IMR-90 (cell line): ENCODE results near the gene RARRES1. TPM values are rescaled to one million over a fixed set of nuclear protein-coding genes. Genes with fewer than 3 reads are reported as not detected.

Experiments
- ATAC-seq: fragments of 200-7000 bp; cut with Tn5 transposase; 2 replicates; pipeline ENCODE4 v1.9.1; 2020; ENCODE audit warnings: low read depth, mild to moderate bottlenecking, moderate library complexity
- BruUV-seq: library from RNA; stranded (reverse); fragments of 400-500 nt; replicated peaks from 2 replicates; lab custom pipeline; 2021; lab: Mats Ljungman, UMichigan
- CTCF ChIA-PET: fragments of 300-600 bp; formaldehyde crosslinking; extraction: SDS; loops from one replicate; lab custom pipeline; 2021; ENCODE audit warnings: antibody characterized with exemption; lab: Yijun Ruan, JAX
- POLR2A ChIA-PET: fragments of 300-600 bp; sonication (Branson Sonifier 250); formaldehyde crosslinking; loops from one replicate; lab custom pipeline; 2022; ENCODE audit warnings: antibody characterized with exemption; ENCODE audit not compliant: unreplicated experiment; lab: Charles Lee
- DNase-seq: peaks from one replicate; pipeline ENCODE4 v3.0.0; 2013
- H2AFZ ChIP-seq: replicated peaks from 2 replicates; pipeline ENCODE3; 2013; ENCODE audit warnings: low read length, mild to moderate bottlenecking; ENCODE audit not compliant: poor library complexity
- H2AK5ac ChIP-seq: 2 replicates; pipeline ENCODE4 v1.6.1; 2013; ENCODE audit warnings: low read depth, low read length, inconsistent platforms
- H2AK9ac ChIP-seq: replicated peaks from 2 replicates; pipeline ENCODE3; 2013; ENCODE audit warnings: mild to moderate bottlenecking, low read depth, low read length, moderate library complexity; ENCODE audit not compliant: poor library complexity
- H2BK120ac ChIP-seq: 2 replicates; pipeline ENCODE4 v1.6.1; 2013; ENCODE audit warnings: low read depth, low read length, inconsistent platforms
- H2BK15ac ChIP-seq: 3 replicates; pipeline ENCODE4 v1.6.1; 2013; ENCODE audit warnings: low read depth, low read length, inconsistent platforms
- H2BK20ac ChIP-seq: 2 replicates; pipeline ENCODE4 v1.6.1; 2013; ENCODE audit warnings: low read depth, mild to moderate bottlenecking, inconsistent platforms, low read length, moderate library complexity
- H2BK5ac ChIP-seq: 2 replicates; pipeline ENCODE4 v1.6.1; 2013; ENCODE audit warnings: mild to moderate bottlenecking, low read depth, low read length, inconsistent platforms; ENCODE audit not compliant: poor library complexity, severe bottlenecking
- H3K14ac ChIP-seq: replicated peaks from 2 replicates; pipeline ENCODE4 v1.6.1; 2013; ENCODE audit warnings: low read depth, low read length, inconsistent platforms
- H3K18ac ChIP-seq: 2 replicates; pipeline ENCODE4 v1.6.1; 2013; ENCODE audit warnings: low read depth, low read length, control low read depth
- H3K23ac ChIP-seq: 2 replicates; pipeline ENCODE4 v1.6.1; 2013; ENCODE audit warnings: low read depth, low read length, inconsistent platforms
- H3K27ac ChIP-seq: 2 replicates; pipeline ENCODE4 v1.5.1; 2013; ENCODE audit warnings: mild to moderate bottlenecking, control low read depth, low read length; ENCODE audit not compliant: insufficient read depth
- H3K27me3 ChIP-seq: 2 replicates; pipeline ENCODE4 v1.6.1; 2013; ENCODE audit warnings: low read length; ENCODE audit not compliant: control insufficient read depth, insufficient read depth
- H3K36me3 ChIP-seq: 2 replicates; pipeline ENCODE4 v1.6.1; 2013; ENCODE audit warnings: low read length, mixed read lengths; ENCODE audit not compliant: control insufficient read depth, insufficient read depth
- H3K4ac ChIP-seq: 2 replicates; pipeline ENCODE4 v1.6.1; 2013; ENCODE audit warnings: low read depth, low read length, inconsistent platforms
- H3K4me1 ChIP-seq: 2 replicates; pipeline ENCODE4 v1.6.1; 2013; ENCODE audit warnings: low read length, mixed read lengths; ENCODE audit not compliant: control insufficient read depth, insufficient read depth
- H3K4me2 ChIP-seq: 2 replicates; pipeline ENCODE4 v1.6.1; 2013; ENCODE audit warnings: low read depth, mild to moderate bottlenecking, control low read depth, low read length, moderate library complexity
- H3K4me3 ChIP-seq: 2 replicates; pipeline ENCODE4 v1.5.1; 2013; ENCODE audit warnings: low read depth, mild to moderate bottlenecking, control low read depth, low read length, moderate library complexity; ENCODE audit not compliant: insufficient read depth
- H3K56ac ChIP-seq: 2 replicates; pipeline ENCODE4 v1.6.1; 2013; ENCODE audit warnings: low read length, inconsistent platforms; ENCODE audit not compliant: insufficient read depth; ENCODE audit errors: extremely low read depth
- H3K79me1 ChIP-seq, 2 experiments: 2 replicates each; pipeline ENCODE4 v1.6.1; 2013; ENCODE audit warnings: low read length in 2 of 2, inconsistent platforms in 1 of 2, low read depth in 1 of 2
- H3K9ac ChIP-seq: 2 replicates; pipeline ENCODE4 v1.6.1; 2013; ENCODE audit warnings: low read depth, low read length, control low read depth
- H3K9me1 ChIP-seq: 2 replicates; pipeline ENCODE4 v1.6.1; 2013; ENCODE audit warnings: low read length, inconsistent platforms; ENCODE audit not compliant: insufficient read depth
- H3K9me3 ChIP-seq: 2 replicates; pipeline ENCODE4 v1.6.1; 2013; ENCODE audit warnings: low read length; ENCODE audit not compliant: control insufficient read depth, insufficient read depth
- H4K20me1 ChIP-seq: 2 replicates; pipeline ENCODE4 v1.6.1; 2013; ENCODE audit warnings: low read length, inconsistent platforms; ENCODE audit not compliant: insufficient read depth
- H4K5ac ChIP-seq: 2 replicates; pipeline ENCODE4 v1.6.1; 2013; ENCODE audit warnings: mild to moderate bottlenecking, low read depth, low read length, control low read depth
- H4K8ac ChIP-seq, 2 experiments: 2 replicates each; pipeline ENCODE4 v1.6.1; 2013; ENCODE audit warnings: low read depth in 2 of 2, low read length in 2 of 2, control low read depth in 1 of 2, inconsistent platforms in 1 of 2
- H4K91ac ChIP-seq: 2 replicates; pipeline ENCODE4 v1.6.1; 2013; ENCODE audit warnings: low read depth, low read length, inconsistent platforms; ENCODE audit not compliant: insufficient read depth
- BHLHE40 ChIP-seq: fragments of 150-350 bp; IDR thresholded peaks from 2 replicates; pipeline ENCODE4 v1.6.1; 2016; ENCODE audit warnings: mild to moderate bottlenecking, low read depth, low read length
- CHD1 ChIP-seq: IDR thresholded peaks from 2 replicates; pipeline ENCODE4 v1.6.1; 2012; ENCODE audit warnings: low read depth, low read length, improper control_type of control experiment
- FOS ChIP-seq: fragments of 150-350 bp; IDR thresholded peaks from 2 replicates; pipeline ENCODE4 v1.6.1; 2016; ENCODE audit warnings: low read depth, low read length
- MXI1 ChIP-seq: IDR thresholded peaks from 2 replicates; pipeline ENCODE4 v1.6.1; 2012; ENCODE audit warnings: low read depth, mild to moderate bottlenecking, low read length, moderate library complexity, borderline replicate concordance
- NFE2L2 ChIP-seq: fragments of 150-350 bp; IDR thresholded peaks from 2 replicates; pipeline ENCODE4 v1.6.1; 2016; ENCODE audit warnings: low read depth, mild to moderate bottlenecking, low read length
- POLR2A ChIP-seq: IDR thresholded peaks from 2 replicates; pipeline ENCODE4 v1.6.1; 2012; ENCODE audit warnings: mild to moderate bottlenecking, low read depth, low read length
- RAD21 ChIP-seq: IDR thresholded peaks from 2 replicates; pipeline ENCODE4 v1.6.1; 2012; ENCODE audit warnings: low read length, improper control_type of control experiment
- RCOR1 ChIP-seq: IDR thresholded peaks from 2 replicates; pipeline ENCODE4 v1.6.1; 2012; ENCODE audit warnings: mild to moderate bottlenecking, low read length, improper control_type of control experiment; ENCODE audit not compliant: insufficient replicate concordance
- RFX5 ChIP-seq: IDR thresholded peaks from 2 replicates; pipeline ENCODE4 v1.8.0; 2012; ENCODE audit warnings: low read depth, mild to moderate bottlenecking, low read length, moderate library complexity
- SMC3 ChIP-seq: fragments of 150-350 bp; IDR thresholded peaks from 2 replicates; pipeline ENCODE4 v1.6.1; 2016; ENCODE audit warnings: low read depth, mild to moderate bottlenecking, antibody characterized with exemption, low read length, moderate library complexity
- WGBS, 2 experiments: methylation state at CpG; one replicate each; pipeline versions ENCODE4 v1.1.5 to v1.1.7; 2013; ENCODE audit warnings: missing lambda C conversion rate in 2 of 2; ENCODE audit not compliant: insufficient read length in 1 of 2; ENCODE audit errors: extremely low coverage in 2 of 2; 5-methylcytosine and 5-hydroxymethylcytosine counted together
- dilution Hi-C: fragments of 300-500 bp; cut with HindIII; formaldehyde crosslinking; loops from one replicate; pipeline ENCODE4 v1.14.3; 2018; ENCODE audit warnings: low sequenced_read_pairs; ENCODE audit not compliant: unreplicated experiment
- in situ Hi-C: fragments of 300-500 bp; cut with MboI; formaldehyde crosslinking; loops from 3 replicates; pipeline ENCODE4 v1.14.3; 2019; ENCODE audit warnings: low sequenced_read_pairs, inconsistent platforms, mixed read lengths
- intact Hi-C: fragments of 100-400 bp; cut with micrococcal nuclease; formaldehyde crosslinking; loops from 2 replicates; pipeline ENCODE4 v1.10.0; 2022
- polyA plus RNA-seq, 3 experiments: library from polyadenylated mRNA; depleted of rRNA; stranded (reverse); fragments of >200 nt; gene quantifications; 2 replicates each; pipeline ENCODE4 v1.2.3, GENCODE V29; 2012; ENCODE audit warnings: low replicate concordance in 1 of 3
- total RNA-seq: library from RNA; depleted of rRNA; stranded (reverse); fragments of >200 nt; gene quantifications from 2 replicates; pipeline ENCODE4 v1.2.3, GENCODE V29; 2012
- TF ChIP-seq, protein P1 (sequence below): conservative IDR thresholded peaks from 2 replicates; pipeline ENCODE4 v1.5.1; 2012; ENCODE audit warnings: mild to moderate bottlenecking, low read depth, low read length, improper control_type of control experiment
- TF ChIP-seq, protein P2 (sequence below): fragments of 150-350 bp; IDR thresholded peaks from 2 replicates; pipeline ENCODE4 v1.6.1; 2016; ENCODE audit warnings: low read depth, mild to moderate bottlenecking, low read length, moderate library complexity, borderline replicate concordance

Gene RARRES1
- total and polyA plus RNA-seq, 2 of the 4 experiments (the other 2 are of a cell fraction): 0.90 to 3.0 TPM

- H3K14ac ChIP-seq: peak overlapping the region; percentile 69; the same call in 1 of the 2 replicates
- H4K20me1 ChIP-seq: no peaks in the 10 kb centered on the region
- no peak overlapping the region for H2AK9ac ChIP-seq
- peak overlapping the region; percentile 89 for H3K4ac ChIP-seq
- H2BK20ac ChIP-seq: peak overlapping the region; percentile 79
- intact Hi-C loops (no loop called here), dilution Hi-C loops (no loop called here), in situ Hi-C loops (loop anchor here (25.0 kb wide), 1 partner anchor 1548 kb away; the partner anchor contains the start of gene CCNL1)
- peak overlapping the region; percentile 76 for H2BK5ac ChIP-seq
- no peak overlapping the region for H3K4me3 ChIP-seq
- ChIA-PET CTCF (no interaction called here), POLR2A (interaction anchor here (0.6 kb wide), 1 partner anchor 32 kb away, joined by 5 read pairs; no protein-coding TSS in a partner anchor)
- TF ChIP-seq POLR2A: no peak
- TF ChIP-seq FOS: no peak
- no peak for TF ChIP-seq RFX5
- TF ChIP-seq SMC3: no peak
- TF ChIP-seq BHLHE40: no peak
- TF ChIP-seq, protein P1, sequence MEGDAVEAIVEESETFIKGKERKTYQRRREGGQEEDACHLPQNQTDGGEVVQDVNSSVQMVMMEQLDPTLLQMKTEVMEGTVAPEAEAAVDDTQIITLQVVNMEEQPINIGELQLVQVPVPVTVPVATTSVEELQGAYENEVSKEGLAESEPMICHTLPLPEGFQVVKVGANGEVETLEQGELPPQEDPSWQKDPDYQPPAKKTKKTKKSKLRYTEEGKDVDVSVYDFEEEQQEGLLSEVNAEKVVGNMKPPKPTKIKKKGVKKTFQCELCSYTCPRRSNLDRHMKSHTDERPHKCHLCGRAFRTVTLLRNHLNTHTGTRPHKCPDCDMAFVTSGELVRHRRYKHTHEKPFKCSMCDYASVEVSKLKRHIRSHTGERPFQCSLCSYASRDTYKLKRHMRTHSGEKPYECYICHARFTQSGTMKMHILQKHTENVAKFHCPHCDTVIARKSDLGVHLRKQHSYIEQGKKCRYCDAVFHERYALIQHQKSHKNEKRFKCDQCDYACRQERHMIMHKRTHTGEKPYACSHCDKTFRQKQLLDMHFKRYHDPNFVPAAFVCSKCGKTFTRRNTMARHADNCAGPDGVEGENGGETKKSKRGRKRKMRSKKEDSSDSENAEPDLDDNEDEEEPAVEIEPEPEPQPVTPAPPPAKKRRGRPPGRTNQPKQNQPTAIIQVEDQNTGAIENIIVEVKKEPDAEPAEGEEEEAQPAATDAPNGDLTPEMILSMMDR: no peak
- TF ChIP-seq, protein P2, sequence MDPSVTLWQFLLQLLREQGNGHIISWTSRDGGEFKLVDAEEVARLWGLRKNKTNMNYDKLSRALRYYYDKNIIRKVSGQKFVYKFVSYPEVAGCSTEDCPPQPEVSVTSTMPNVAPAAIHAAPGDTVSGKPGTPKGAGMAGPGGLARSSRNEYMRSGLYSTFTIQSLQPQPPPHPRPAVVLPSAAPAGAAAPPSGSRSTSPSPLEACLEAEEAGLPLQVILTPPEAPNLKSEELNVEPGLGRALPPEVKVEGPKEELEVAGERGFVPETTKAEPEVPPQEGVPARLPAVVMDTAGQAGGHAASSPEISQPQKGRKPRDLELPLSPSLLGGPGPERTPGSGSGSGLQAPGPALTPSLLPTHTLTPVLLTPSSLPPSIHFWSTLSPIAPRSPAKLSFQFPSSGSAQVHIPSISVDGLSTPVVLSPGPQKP: no peak
- no peak for TF ChIP-seq RCOR1
- no peak for TF ChIP-seq CHD1
- TF ChIP-seq NFE2L2: no peak
- TF ChIP-seq MXI1: no peak
- no peak for TF ChIP-seq RAD21
- peak overlapping the region; percentile 82 for H4K91ac ChIP-seq
- peaks cover 13 to 18% of the 10 kb centered on the region in 2 experiments for H3K79me1 ChIP-seq
- H3K4me2 ChIP-seq: no peak overlapping the region
- ATAC-seq (no peak), DNase-seq (no peak)
- H2BK120ac ChIP-seq: peak overlapping the region; percentile 86
- peak overlapping the region; percentile 72; the same call in 1 of the 2 replicates for H3K23ac ChIP-seq
- H4K8ac ChIP-seq: peak overlapping the region; percentile 59 to 63
- peak overlapping the region; percentile 55; the same call in 1 of the 2 replicates for H4K5ac ChIP-seq
- peak overlapping the region; percentile 55; the same call in 1 of the 2 replicates for H3K27ac ChIP-seq
- WGBS, 2 experiments: no CpG with 5 or more reads among the region's 4 CpGs
- H3K18ac ChIP-seq: peak overlapping the region; percentile 76
- H3K36me3 ChIP-seq: 0 out of 2 replicates have a peak, but pooled peaks cover 2% of the 10 kb centered on the region
- no TSS peak for BruUV-seq
- no peak overlapping the region for H3K9ac ChIP-seq
- H2BK15ac ChIP-seq: peak overlapping the region; percentile 99; the same call in 2 of the 3 replicates
- H2AK5ac ChIP-seq: peak overlapping the region; percentile 63; the same call in 1 of the 2 replicates
- H3K4me1 ChIP-seq: peaks cover 18% of the 10 kb centered on the region
- peaks cover 19% of the 10 kb centered on the region for H3K9me1 ChIP-seq
- H3K9me3 ChIP-seq: no peaks in the 10 kb centered on the region
- no peak overlapping the region for H3K56ac ChIP-seq
- H3K27me3 ChIP-seq: no peaks in the 10 kb centered on the region
- no peak overlapping the region for H2AFZ ChIP-seq
Observed at GRCh38 chr3:158710601-158711000, 21.7 kb downstream of the RARRES1 start.
